T-helper 1 cell treated with Interleukin-12 subunit alpha and Interleukin-12 subunit beta and Interleukin-4 antibody, amounts not matched to agents 30 ng/mL and 1 ng/mL, for 36 hours (primary cell): ENCODE data around the gene EYS. TPM values are rescaled to one million over a fixed set of nuclear protein-coding genes. Genes with fewer than 3 reads are reported as not detected.

Source experiments
- intact Hi-C: fragments of 100-400 bp; cut with micrococcal nuclease; formaldehyde crosslinking; loops from one replicate; pipeline ENCODE4 v1.15.1; 2024
- total RNA-seq: library from RNA; stranded (reverse); gene quantifications from 2 replicates; pipeline ENCODE4 v1.2.3, GENCODE V29; 2022

The EYS gene
- total RNA-seq, 1 donor from 2014 or later, result not detected

- intact Hi-C loops, result no loop called here
These were observed 475.4 kb downstream of the EYS start for GRCh38 chr6:65231616-65232015.

- intact Hi-C loops, result no loop called here
These were observed 477.2 kb downstream of the EYS start for GRCh38 chr6:65229825-65230224.

GRCh38 chr6:65221153-65221552, 485.9 kb downstream of the EYS start:
- intact Hi-C loops, result no loop called here

- intact Hi-C loops, result no loop called here
These were observed 504.3 kb downstream of the EYS start for GRCh38 chr6:65202738-65203137.

- intact Hi-C loops, result no loop called here
These were observed 507.3 kb downstream of the EYS start for GRCh38 chr6:65199683-65200082.

GRCh38 chr6:65199121-65199520, 507.9 kb downstream of the EYS start:
- intact Hi-C loops, result no loop called here

GRCh38 chr6:65191471-65191870, 515.6 kb downstream of the EYS start:
- intact Hi-C loops, result no loop called here

- intact Hi-C loops, result no loop called here
These were observed 517.7 kb downstream of the EYS start for GRCh38 chr6:65189236-65189881.

- intact Hi-C loops, result no loop called here
These were observed 520.2 kb downstream of the EYS start for GRCh38 chr6:65186826-65187225.

GRCh38 chr6:65182681-65183080, 524.3 kb downstream of the EYS start:
- intact Hi-C loops, result no loop called here

- intact Hi-C loops, result no loop called here
These were observed 536.8 kb downstream of the EYS start for GRCh38 chr6:65170273-65170672.

- intact Hi-C loops, result no loop called here
These were observed 545.4 kb downstream of the EYS start for GRCh38 chr6:65161661-65162060.

GRCh38 chr6:65157025-65157424, 550.0 kb downstream of the EYS start:
- intact Hi-C loops, result no loop called here

GRCh38 chr6:65155083-65155482, 551.9 kb downstream of the EYS start:
- intact Hi-C loops, result no loop called here

- intact Hi-C loops, result no loop called here
These were observed 557.2 kb downstream of the EYS start for GRCh38 chr6:65149841-65150240.

- intact Hi-C loops, result no loop called here
These were observed 558.2 kb downstream of the EYS start for GRCh38 chr6:65148839-65149238.

GRCh38 chr6:65135567-65135966, 571.5 kb downstream of the EYS start:
- intact Hi-C loops, result no loop called here

GRCh38 chr6:65126667-65127066, 580.4 kb downstream of the EYS start:
- intact Hi-C loops, result no loop called here

- intact Hi-C loops, result no loop called here
These were observed 583.5 kb downstream of the EYS start for GRCh38 chr6:65123521-65123920.

- intact Hi-C loops, result no loop called here
These were observed 589.1 kb downstream of the EYS start for GRCh38 chr6:65117817-65118409.

GRCh38 chr6:65116326-65116725, 590.7 kb downstream of the EYS start:
- intact Hi-C loops, result no loop called here

GRCh38 chr6:65113581-65113980, 593.4 kb downstream of the EYS start:
- intact Hi-C loops, result no loop called here

GRCh38 chr6:65112435-65112834, 594.6 kb downstream of the EYS start:
- intact Hi-C loops, result no loop called here
